NCI-H1694 treated with DMSO at 0.1 percent for 48 hours (cell line): ENCODE data around the gene ABCC1.

Experiments used
- DNase-seq: peaks from one replicate; lab custom pipeline; 2025; lab: John Stamatoyannopoulos, UW

ABCC1 gene

DNA sequence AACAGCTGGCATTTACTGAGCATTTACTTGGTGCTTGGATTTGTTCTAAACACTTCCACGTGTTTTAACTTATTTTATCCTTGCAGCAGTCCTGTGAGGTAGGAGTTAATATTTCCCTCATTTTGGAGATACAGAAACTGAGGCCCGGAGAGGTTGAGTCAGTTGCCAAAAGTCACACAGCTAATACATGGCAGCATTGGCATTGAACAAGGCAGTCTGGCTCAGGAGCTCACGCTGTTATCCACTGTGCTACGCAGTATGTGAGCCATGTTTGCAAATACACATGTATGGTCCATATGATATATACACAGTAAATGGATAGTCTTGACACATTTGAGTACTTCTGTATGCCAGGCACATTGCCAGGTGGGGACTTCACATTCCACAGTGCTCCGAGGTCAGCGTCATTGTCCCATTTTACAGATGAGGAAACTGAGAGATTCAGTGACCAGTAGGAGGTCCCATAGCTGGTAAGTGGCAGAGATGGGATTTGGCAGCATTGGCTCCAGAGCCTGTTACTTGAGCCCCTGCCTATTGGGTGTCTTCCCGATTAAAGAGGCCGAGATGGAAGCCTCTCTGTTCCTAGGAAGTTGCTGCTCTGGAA lies 163.1 kb downstream of the ABCC1 start:
- DNase-seq = no peak

DNA sequence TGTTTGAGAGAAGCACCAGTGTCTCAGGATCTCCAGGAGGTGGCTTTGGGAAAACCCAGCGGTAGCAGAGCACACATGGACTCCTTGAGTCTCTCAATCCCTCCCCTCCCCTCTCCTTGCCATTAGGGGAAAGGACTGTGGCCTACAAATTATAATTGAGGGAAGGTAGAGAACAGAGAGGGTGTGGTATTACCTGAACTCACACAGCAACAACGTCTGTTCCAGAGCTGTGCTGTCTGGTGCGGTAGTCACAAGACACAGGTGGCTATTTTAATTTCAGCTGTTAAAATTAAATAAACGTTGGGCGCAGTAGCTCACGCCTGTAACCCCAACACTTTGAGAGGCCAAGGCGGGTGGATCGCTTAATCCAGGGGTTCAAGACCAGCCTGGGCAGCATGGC lies 163.7 kb downstream of the ABCC1 start:
- DNase-seq = no peak

DNA sequence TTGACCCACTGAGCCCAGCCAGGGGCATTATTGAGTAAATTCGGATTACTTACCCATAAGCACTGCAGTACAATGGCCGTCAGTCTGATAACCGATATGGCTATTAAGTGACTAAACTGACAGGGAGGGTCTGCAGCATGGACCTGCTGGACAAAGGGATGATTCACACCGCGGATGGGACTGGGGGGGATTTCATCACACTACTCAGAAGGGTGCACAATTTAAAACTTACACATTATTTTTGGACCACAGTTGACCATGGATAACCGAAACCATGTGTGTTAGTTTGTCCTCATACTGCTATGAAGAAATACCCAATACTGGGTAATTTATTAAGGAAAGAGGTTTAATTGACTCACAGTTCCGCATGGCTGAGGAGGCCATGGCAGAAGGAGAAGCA lies 167.4 kb downstream of the ABCC1 start:
- no peak for DNase-seq

DNA sequence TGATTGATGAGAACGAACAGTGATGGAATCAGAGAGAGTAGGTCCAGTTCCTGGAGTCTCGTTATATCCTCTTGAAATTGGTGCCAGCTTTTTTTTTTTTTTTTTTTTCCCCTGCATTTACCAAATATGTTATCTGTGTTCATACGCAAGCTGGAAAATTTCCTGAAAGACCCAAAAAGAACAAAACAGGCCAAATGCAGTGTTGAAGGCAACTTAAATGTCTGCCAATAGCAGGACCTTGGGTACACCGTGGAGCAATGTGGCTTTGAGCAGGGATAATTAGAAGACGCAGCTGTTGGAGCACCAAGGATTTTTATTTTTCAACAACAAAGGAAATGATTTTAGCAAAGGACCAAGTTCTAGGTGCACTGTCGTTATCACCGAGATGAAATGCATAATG lies 168.9 kb downstream of the ABCC1 start:
- no peak for DNase-seq

GRCh38 chr16:16120044-16120381 lies 170.6 kb downstream of the ABCC1 start:
- no peak for DNase-seq

DNA sequence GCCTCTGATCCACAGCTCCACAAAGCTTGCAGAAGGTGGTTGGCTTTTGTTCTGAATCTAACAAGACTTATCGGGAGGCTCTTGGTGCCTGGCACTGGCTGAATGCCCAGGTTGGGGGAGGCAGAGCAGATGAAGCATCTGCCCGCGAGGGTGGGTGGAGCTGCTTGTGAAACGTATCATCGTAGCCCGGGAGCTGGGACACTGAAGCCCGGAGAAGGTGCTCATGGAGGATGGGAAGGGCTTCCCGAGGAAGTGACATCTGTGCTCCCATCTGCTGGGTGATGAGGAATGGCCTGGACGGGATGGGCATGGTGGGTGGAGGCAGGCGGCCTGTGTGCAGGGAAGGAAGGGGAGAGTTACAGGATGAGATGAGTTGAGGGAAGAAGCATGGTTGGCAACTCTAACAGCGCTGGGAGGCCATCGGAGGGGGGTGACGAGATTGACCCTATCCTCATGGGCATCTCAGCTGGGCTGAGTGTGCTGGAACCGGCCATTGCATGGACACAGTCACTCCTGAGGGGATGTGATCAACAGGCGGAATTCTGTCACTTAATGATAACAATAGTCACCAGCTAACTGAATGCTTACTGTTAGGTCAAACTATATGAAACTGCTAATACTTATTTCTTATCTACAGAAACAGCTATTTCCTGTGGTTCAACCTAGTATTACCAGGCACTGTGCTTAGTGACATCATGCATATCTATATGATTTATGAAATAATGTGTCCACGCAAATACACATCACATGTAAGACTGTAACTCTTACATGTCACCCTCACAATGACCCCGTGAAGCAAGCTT lies 171.2 kb downstream of the ABCC1 start:
- DNase-seq = peak; percentile 95

DNA sequence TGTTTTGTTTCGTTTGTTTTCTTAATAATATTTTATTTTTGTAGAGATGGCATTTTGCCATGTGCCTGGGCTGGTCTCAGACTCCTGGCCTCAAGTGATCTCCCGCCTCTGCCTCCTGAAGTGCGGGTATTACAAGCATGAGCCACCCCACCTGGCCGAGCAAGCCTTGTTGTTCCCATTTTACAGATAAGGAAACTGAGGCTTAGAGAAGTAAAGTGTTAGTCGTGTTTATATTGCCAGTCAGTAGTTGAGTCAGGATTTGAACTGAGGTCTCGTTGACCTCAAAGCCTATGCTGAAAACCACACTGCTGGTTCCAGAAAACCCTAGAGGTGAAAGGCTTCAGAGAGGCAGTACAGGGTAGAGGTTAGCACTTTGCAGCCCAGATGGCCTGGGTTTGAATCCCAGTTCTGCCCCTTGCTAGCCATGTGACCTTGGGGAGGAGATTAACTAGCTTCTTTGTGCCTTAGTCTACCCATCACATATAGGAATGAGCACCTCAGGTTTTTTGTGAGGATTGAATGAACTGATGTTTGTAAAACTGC lies 171.8 kb downstream of the ABCC1 start:
- no peak for DNase-seq

DNA sequence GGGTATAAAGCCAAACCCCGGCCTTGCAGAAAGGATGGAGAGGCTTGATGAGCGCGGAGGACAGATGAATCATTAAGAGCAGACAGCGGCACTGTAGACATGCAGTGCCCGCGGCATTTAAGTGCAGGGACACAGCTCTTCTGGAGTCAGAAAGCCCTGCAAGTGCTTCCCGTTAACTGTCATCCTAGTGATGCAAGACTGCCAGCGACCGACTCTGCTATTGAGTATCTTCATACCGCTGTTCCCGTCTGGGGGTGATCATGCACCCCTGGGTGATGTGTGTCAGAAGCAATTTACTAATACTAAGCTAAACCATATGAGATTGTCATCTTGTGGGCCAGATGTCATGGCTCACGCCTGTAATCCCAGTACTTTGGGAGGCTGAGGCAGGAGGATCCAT lies 172.8 kb downstream of the ABCC1 start:
- DNase-seq = no peak

DNA sequence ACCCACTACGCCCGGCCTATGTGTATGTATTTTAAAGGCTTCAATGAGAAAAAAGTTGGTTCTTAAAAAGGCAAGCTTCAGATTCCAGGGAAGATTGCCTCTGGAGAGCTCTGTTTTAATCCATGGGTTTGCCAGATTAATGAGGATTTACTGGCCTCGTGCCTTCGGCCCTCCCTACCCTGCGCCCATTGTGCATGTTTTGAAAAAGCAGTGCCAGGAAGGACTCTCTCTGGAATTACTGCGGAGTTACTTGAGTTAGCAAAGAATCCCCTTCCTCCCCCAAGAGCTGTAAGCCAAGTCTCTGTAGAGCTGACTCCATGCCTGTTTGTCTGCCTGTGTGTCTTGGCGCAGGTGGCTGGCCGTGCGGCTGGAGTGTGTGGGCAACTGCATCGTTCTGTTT lies 175.0 kb downstream of the ABCC1 start:
- DNase-seq = no peak

DNA sequence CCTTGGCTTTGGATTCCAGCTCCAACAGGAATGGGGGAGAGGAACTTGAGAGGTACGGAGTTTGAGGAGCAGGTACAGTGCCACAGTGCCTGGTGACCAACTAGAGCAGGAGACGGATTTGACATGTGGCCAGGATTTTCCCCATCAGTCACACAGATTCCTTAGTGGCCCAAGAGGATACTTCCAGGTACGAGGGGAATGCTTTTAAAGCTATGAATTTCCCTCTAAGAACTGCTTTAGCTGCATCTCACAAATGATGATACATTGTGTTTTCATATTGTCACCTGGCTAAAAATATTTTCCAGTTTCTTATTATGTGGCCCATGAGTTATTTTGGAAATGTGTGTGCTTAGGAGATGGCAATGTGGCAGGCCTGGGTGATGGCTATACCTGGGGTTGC lies 175.6 kb downstream of the ABCC1 start:
- DNase-seq = no peak

DNA sequence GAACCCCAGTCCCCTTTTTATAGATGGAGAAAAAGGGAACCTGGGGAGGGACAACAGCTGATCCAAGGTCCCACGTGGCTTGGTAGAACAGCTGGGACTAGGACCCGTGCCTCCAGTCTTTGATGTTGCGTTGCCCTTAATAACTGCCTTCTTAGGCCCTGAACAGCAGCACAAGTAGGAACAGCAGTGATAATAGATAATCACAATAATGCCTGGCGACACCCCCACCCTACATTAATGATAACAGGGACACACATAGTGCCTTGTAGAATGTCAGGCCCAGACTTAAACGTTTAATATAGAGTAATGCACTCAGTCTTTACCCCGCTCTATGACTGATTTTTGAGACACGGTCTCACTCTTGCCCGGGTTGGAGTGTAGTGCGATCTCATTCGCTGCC lies 177.5 kb downstream of the ABCC1 start:
- DNase-seq = no peak

DNA sequence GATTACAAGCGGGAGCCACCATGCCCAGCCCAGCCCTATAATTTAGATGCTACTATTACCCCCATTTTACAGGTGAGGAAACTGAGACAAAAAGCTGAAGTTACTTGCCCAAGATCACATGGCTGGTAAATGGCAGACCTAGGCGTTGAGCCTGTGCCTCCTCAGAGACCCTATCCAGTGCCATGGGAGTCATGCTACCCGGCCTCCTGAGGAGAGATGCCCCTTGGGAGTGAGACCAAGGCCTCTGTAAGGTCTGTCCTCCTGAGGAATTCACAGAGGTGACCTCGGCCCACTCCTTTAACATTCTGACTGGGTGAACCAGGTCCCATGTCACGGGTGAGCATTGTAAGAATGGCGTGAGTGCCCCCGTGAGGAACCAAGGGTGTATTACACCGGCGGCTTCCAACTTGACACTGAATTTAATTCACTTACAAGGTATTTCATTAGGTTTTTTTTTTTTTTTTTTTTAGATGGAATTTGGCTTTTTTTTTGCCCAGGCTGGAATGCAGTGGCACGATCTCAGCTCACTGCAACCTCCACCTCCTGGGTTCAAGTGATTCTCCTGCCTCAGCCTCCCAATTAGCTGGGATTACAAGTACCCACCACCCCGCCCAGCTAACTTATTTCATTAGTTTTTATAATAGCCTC lies 178.2 kb downstream of the ABCC1 start:
- peak; percentile 43 for DNase-seq

DNA sequence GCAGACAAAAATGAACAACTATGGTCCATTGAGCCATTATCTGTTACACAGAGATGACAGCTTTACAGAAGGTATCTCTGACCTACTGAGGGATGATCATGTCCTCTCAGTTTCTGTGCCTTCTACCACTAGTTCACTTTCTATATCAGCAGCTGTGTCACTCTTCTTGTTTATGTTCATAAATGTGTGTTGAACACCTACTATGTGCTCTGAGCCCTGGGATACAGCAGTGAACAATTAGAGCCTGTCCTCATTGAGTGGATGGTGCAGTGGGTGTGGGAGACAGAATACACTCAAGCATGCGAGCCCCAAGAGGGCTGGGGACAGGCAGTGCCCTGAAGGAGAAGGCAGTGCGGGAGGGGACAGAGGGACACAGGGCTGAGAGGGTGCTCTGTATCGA lies 181.8 kb downstream of the ABCC1 start:
- no peak for DNase-seq

DNA sequence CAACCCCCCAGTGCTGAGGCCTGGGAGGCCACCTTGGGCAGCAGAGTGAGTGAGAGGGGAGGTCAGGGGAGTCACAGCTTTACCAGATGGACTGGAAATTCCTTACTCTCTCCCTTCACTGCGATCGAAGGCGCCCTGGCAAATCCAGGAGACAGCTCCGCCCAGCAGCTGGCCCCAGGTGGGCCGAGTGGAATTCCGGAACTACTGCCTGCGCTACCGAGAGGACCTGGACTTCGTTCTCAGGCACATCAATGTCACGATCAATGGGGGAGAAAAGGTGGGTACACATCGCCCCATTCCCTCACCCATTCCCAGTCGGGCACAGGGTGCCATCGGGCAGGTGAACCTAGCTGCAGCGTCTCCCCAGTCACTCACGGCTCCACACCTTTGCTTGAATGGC lies 182.2 kb downstream of the ABCC1 start:
- no peak for DNase-seq

DNA sequence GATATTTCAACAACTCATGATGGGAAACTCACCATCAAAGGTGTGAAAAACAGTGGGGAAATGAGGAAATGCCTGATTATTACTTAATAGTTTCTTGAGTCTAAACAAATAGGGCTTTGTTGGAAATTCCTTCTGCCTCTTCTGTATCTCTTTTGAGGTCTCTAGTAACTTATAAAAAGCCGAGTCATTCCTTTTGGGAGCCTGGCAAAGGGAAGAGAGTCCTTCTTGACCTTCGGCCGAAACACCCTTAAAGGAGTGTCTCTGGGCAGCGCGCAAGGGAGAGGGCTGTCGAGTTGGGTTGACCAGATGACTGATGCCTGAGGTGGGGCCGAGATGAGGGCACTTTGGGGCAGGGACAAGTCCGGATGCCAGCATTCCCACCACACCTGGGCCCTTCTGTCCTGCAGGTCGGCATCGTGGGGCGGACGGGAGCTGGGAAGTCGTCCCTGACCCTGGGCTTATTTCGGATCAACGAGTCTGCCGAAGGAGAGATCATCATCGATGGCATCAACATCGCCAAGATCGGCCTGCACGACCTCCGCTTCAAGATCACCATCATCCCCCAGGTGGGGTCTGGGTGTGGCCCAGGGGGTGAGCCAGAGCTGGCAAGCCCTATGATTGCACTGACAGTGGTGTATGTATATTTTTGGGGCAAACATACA lies 184.7 kb downstream of the ABCC1 start:
- DNase-seq = no peak

DNA sequence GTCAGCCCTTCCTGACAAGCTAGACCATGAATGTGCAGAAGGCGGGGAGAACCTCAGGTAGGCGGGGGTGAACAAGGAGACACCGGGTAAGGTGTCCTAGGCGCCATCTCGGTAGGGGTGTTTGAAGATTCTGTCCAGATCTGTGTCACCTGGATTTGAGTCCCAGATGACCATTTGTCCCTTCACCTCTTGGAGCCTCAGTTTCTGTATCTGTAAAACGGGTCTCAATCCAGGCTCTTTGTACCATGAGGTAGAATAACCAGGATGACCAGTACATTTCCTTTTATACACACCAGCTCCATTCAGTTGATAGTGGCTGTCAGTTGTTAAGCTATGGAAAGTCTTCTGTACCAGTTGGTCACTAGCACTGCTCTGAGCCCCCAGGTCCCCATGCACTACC lies 187.2 kb downstream of the ABCC1 start:
- no peak for DNase-seq

- DNase-seq = no peak
Observed at GRCh38 chr16:16137110-16137509, 187.7 kb downstream of the ABCC1 start.

DNA sequence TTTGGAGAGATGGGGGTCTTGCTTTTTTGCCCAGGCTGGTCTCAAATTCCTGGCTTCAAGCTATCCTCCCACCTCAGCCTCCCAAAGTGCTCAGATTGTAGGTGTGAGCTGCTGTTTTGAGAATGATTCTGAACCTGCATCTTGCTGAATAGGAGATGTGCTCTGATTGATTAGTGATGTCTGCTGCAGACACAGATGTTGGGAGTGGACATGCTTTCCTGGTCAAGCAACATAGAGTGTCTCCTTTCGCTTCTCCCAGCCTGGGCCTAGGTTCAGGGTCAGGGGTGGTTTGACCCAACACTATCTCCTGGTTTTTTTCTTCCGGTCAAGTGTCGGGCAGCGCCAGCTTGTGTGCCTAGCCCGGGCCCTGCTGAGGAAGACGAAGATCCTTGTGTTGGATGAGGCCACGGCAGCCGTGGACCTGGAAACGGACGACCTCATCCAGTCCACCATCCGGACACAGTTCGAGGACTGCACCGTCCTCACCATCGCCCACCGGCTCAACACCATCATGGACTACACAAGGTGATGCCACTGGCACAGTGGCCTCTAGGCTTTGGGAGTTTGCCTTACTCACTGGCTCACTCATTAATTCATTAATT lies 188.7 kb downstream of the ABCC1 start:
- no peak for DNase-seq

DNA sequence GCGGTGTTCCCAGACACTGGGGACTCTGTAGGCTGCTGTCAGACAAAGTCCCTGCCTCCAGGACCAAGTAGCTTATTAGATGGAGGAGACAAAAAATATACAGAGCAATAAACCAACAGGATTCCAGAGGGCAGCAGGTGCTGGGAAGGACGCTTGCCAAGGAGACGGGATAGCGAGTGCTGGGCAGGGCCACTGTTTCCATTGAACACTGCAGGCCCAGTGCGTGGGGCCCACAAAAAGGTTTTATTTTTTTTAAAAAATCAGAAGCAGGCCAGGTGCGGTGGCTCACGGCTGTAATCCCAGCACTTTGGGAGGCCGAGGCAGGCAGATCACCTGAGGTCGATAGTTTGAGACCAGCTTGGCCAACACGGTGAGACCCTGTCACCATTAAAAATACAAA lies 189.6 kb downstream of the ABCC1 start:
- DNase-seq = no peak

DNA sequence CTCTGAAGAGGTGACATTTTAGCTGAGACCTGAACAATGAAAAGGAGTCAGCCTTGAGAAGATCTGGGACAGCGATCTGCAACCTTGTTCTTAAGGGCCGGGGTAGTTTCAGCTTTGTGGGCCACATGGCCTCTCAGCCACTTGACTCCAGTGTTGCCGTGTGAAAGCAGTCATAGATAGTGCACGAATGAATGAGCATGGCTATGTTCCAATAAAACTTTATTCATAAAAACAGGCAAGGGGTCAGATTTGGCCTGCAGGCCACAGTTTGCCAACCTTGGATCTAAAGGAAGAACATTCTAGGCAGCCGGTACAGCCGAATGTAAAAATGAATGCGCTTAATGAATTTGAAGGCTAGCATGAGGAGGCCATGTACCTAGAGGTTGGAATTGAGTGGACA lies 190.4 kb downstream of the ABCC1 start:
- no peak for DNase-seq

- DNase-seq = no peak
Observed at GRCh38 chr16:16140537-16140936, 191.1 kb downstream of the ABCC1 start.

DNA sequence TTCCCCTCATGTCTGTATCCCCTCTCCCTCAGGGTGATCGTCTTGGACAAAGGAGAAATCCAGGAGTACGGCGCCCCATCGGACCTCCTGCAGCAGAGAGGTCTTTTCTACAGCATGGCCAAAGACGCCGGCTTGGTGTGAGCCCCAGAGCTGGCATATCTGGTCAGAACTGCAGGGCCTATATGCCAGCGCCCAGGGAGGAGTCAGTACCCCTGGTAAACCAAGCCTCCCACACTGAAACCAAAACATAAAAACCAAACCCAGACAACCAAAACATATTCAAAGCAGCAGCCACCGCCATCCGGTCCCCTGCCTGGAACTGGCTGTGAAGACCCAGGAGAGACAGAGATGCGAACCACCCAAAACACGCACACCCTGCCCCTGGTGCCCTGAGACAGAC lies 191.7 kb downstream of the ABCC1 start:
- no peak for DNase-seq
